Upper lobe of left lung (tissue), 6 donors: ENCODE measurements around the gene VPS9D1. TPM values are rescaled to one million over a fixed set of nuclear protein-coding genes. Genes with fewer than 3 reads are reported as not detected.

Experiments
- ATAC-seq, 2 donors: fragments of 200-7000 bp; cut with Tn5 transposase; one replicate each; pipeline ENCODE4 v1.9.1; 2022; ENCODE audit warnings: mild to moderate bottlenecking in 2 of 2, moderate library complexity in 2 of 2; ENCODE audit not compliant: low FRiP score in 2 of 2
- DNase-seq, 2 donors: peaks; one replicate each; pipeline ENCODE4 v3.0.0-alpha.2; 2019 to 2020
- H3K27ac ChIP-seq, 4 donors: fragments of 200-600 bp; sonication (generic); one replicate each; pipeline ENCODE4 v1.5.1; 2016 to 2019
- H3K27me3 ChIP-seq, 4 donors: fragments of 200-600 bp; sonication (generic); one replicate each; pipeline ENCODE4 v1.5.1; 2017 to 2019
- H3K36me3 ChIP-seq, 4 donors: fragments of 200-600 bp; sonication (generic); one replicate each; pipeline ENCODE4 v1.5.1; 2016 to 2019
- H3K4me1 ChIP-seq, 4 donors: fragments of 200-600 bp; sonication (generic); one replicate each; pipeline ENCODE4 v1.5.1; 2018 to 2019
- H3K4me3 ChIP-seq, 4 donors: fragments of 200-600 bp; sonication (generic); one replicate each; pipeline ENCODE4 v1.5.1; 2017 to 2019; ENCODE audit warnings: mild to moderate bottlenecking in 2 of 4, moderate library complexity in 1 of 4
- H3K9me3 ChIP-seq, 4 donors: fragments of 200-600 bp; sonication (generic); one replicate each; pipeline ENCODE4 v1.5.1; 2018 to 2019
- EP300 ChIP-seq, 4 donors: sonication (generic); formaldehyde crosslinking; IDR thresholded peaks; one replicate each; pipeline ENCODE4 v1.5.1; 2017; ENCODE audit warnings: antibody characterized with exemption in 4 of 4, control low read depth in 2 of 4
- POLR2A ChIP-seq, 4 donors: fragments of 450-650 bp; IDR thresholded peaks; one replicate each; pipeline ENCODE4 v1.5.1; 2016 to 2017; ENCODE audit warnings: antibody characterized with exemption in 4 of 4, mild to moderate bottlenecking in 2 of 4
- POLR2AphosphoS5 ChIP-seq, 2 donors: sonication (generic); formaldehyde crosslinking; IDR thresholded peaks; one replicate each; pipeline ENCODE4 v1.5.1; 2017; ENCODE audit warnings: antibody characterized with exemption in 2 of 2
- WGBS, 2 donors: methylation state at CpG; one replicate each; pipeline ENCODE4 v1.1.5; 2017 to 2018; 5-methylcytosine and 5-hydroxymethylcytosine counted together
- total RNA-seq, 6 donors: library from RNA; depleted of rRNA in 4 of 6; stranded (reverse); fragments of >200 nt in 4 of 6; gene quantifications; one replicate each; pipeline versions ENCODE4 v1.1.0 to v1.2.1, GENCODE V29; 2016 to 2021
- TF ChIP-seq, protein P1 (sequence below), 6 experiments: fragments of 450-650 bp in 4 of 6; fragments of 200-600 bp in 2 of 6; sonication (generic) in 2 of 6; IDR thresholded peaks; one replicate each; pipeline ENCODE4 v1.5.1; 2016 to 2019; ENCODE audit warnings: antibody characterized with exemption in 6 of 6
- donor health status: DM: no; HTN: no; CAD: no; lungs with moderate emphysema.
- donor health status: DM: no; HTN: yes; CAD: no; lungs with severe emphysema.

The VPS9D1 gene
- total RNA-seq, 6 donors from 2014 or later: 7.4 to 45.1 (median 20.2) TPM

DNA sequence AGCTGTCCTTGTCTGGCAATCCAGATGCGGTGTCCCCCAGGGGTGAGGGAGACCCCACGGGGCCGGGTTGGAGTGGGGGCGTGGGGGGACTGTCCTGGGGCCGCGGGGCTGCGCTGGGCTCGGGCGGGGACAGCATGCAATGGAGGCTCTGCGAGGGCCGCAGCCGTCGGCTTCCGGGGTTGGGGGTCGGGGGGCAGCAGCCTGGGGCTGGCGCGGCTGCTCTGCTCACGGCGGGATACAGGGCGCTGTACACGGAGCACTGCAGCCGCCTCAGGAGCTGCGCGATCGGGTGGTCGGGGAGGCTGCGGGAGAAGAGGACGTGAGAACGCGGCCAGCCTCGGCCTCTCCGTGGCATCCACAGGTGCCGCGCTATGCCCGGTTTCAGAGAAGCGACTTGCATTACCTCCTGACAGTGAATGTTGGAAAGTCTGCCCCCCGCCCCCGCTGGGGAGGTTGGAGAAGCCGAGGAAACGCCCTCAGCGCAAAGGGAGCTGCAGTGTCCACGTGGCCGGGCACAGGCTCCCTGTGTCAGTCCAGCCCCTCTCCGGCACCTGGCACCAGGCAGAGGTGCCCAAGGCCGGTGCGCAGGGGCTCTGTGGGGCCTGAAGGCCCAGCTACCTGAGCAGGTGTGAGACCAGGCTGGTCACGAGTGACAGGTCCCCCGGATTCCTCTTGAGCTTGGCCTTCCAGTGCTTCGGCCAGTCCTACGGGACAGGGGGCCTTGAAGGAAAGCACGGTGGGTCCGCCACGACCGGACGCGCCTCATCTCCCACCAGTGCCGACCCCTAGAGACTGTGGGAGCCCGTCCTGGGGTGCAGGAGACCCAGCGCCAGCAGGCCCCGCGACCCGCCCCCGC lies 9.8 kb downstream of the VPS9D1 start:
- WGBS, 2 donors: 60 to 78% methylated on average over 6 to 55 of the region's 63 CpGs
- peak overlapping the region in 1 of 4 donors; percentile 49 for H3K4me3 ChIP-seq
- DNase-seq: peak in 1 of 2 donors; percentile 84
- peaks cover 9 to 22% (median 14%) of the 10 kb centered on the region in 4 donors for H3K4me1 ChIP-seq
- peaks cover 0 to 8% (median 0%) of the 10 kb centered on the region in 4 donors for H3K36me3 ChIP-seq
- H3K27me3 ChIP-seq: peaks cover 0 to 7% (median 1%) of the 10 kb centered on the region in 4 donors
- no peak overlapping the region for H3K27ac ChIP-seq
- H3K9me3 ChIP-seq: no peaks in the 10 kb centered on the region
- TF ChIP-seq EP300 (IDR thresholded peaks at IDR 0.05) (no peak), POLR2A (IDR thresholded peaks at IDR 0.05) (no peak), POLR2AphosphoS5 (IDR thresholded peaks at IDR 0.05) (no peak)
- TF ChIP-seq, protein P1, sequence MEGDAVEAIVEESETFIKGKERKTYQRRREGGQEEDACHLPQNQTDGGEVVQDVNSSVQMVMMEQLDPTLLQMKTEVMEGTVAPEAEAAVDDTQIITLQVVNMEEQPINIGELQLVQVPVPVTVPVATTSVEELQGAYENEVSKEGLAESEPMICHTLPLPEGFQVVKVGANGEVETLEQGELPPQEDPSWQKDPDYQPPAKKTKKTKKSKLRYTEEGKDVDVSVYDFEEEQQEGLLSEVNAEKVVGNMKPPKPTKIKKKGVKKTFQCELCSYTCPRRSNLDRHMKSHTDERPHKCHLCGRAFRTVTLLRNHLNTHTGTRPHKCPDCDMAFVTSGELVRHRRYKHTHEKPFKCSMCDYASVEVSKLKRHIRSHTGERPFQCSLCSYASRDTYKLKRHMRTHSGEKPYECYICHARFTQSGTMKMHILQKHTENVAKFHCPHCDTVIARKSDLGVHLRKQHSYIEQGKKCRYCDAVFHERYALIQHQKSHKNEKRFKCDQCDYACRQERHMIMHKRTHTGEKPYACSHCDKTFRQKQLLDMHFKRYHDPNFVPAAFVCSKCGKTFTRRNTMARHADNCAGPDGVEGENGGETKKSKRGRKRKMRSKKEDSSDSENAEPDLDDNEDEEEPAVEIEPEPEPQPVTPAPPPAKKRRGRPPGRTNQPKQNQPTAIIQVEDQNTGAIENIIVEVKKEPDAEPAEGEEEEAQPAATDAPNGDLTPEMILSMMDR (IDR thresholded peaks at IDR 0.05): no peak
- ATAC-seq: no peak

- Histone ChIP-seq H3K4me1 (peaks cover 9 to 27% (median 14%) of the 10 kb centered on the region in 4 donors), H3K36me3 (peaks cover 0 to 8% (median 0%) of the 10 kb centered on the region in 4 donors), H3K9me3 (no peaks in the 10 kb centered on the region), H3K4me3 (no peak overlapping the region), H3K27ac (no peak overlapping the region), H3K27me3 (peaks cover 0 to 7% (median 1%) of the 10 kb centered on the region in 4 donors)
- TF ChIP-seq POLR2AphosphoS5 (IDR thresholded peaks at IDR 0.05): no peak
- DNase-seq (peak in 1 of 2 donors; percentile 35), ATAC-seq (no peak)
- 87 to 95% methylated on average over 11 to 19 of the region's 19 CpGs for WGBS, 2 donors
These were observed 10.8 kb downstream of the VPS9D1 start for GRCh38 chr16:89709716-89710432.

DNA sequence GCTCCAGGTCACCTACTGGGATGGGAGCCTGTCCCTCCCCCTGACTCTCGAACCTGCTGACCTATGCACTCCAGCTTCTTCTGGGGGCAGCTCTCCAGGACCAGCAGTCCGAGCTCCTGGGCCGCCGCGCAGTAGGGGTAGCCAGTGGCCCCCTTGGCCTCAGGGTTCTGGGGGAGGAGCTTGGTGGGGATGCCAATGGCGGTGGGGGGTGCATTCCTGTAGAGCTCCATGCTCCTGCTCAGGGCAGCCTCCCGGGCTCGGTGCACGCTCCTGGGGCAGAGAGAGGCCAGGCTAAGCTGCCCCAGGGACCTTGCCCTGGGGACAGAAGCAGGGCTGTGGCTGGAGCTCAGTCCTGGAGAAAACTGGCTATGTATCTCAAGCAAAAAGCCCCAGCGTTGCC lies 11.5 kb downstream of the VPS9D1 start:
- TF ChIP-seq, protein P1 (IDR thresholded peaks at IDR 0.05): no peak
- TF ChIP-seq POLR2AphosphoS5 (IDR thresholded peaks at IDR 0.05) (no peak), POLR2A (IDR thresholded peaks at IDR 0.05) (no peak)

GRCh38 chr16:89708481-89708931 lies 12.2 kb downstream of the VPS9D1 start:
- ATAC-seq (no peak), DNase-seq (peak in 1 of 2 donors; percentile 79)
- H3K27me3 ChIP-seq: peaks cover 0 to 7% (median 1%) of the 10 kb centered on the region in 4 donors
- H3K9me3 ChIP-seq: no peaks in the 10 kb centered on the region
- no peak overlapping the region for H3K4me3 ChIP-seq
- no peak overlapping the region for H3K27ac ChIP-seq
- no peak for TF ChIP-seq EP300 (IDR thresholded peaks at IDR 0.05)
- no peak for TF ChIP-seq POLR2A (IDR thresholded peaks at IDR 0.05)
- TF ChIP-seq, protein P1 (IDR thresholded peaks at IDR 0.05): no peak
- no peak for TF ChIP-seq POLR2AphosphoS5 (IDR thresholded peaks at IDR 0.05)
- H3K4me1 ChIP-seq: peaks cover 9 to 27% (median 14%) of the 10 kb centered on the region in 4 donors
- WGBS, 2 donors: 89% methylated on average over 17 of the region's 19 CpGs; no CpG with 5 or more reads in 1 of the 2 donors
- H3K36me3 ChIP-seq: peaks cover 0 to 8% (median 0%) of the 10 kb centered on the region in 4 donors

More for the DNA sequence above, 11.5 kb downstream of the VPS9D1 start:
- 86 to 88% methylated on average over 9 to 10 of the region's 10 CpGs for WGBS, 2 donors
- Histone ChIP-seq H3K36me3 (peaks cover 0 to 8% (median 0%) of the 10 kb centered on the region in 4 donors), H3K9me3 (no peaks in the 10 kb centered on the region), H3K27ac (no peak overlapping the region), H3K4me3 (no peak overlapping the region), H3K27me3 (peaks cover 0 to 7% (median 1%) of the 10 kb centered on the region in 4 donors), H3K4me1 (peaks cover 9 to 27% (median 14%) of the 10 kb centered on the region in 4 donors)
- ATAC-seq: no peak
- DNase-seq: peak in 1 of 2 donors; percentile 70

DNA sequence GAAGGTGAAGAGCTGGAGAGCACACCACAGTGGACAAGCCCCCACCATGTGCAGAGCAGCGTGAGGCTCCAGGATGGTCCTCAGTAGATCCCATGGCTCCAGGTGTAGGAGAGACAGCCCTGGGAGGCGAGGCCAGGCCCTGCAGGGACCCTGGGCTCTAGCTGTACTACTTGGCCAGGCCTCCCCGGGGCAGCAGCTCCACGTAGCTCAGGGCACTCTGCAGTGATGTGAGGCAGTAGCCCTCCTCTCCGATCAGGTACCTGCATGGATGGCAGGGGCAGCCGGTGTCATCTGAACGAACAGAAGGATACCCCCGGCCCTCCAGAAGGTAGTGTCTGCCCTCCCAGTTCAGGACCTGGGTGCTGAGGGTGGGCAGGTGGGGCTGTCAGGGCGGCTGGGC lies 13.0 kb downstream of the VPS9D1 start:
- no peaks in the 10 kb centered on the region for H3K9me3 ChIP-seq
- peaks cover 0 to 5% (median 1%) of the 10 kb centered on the region in 4 donors for H3K27me3 ChIP-seq
- TF ChIP-seq, protein P1 (IDR thresholded peaks at IDR 0.05): no peak
- TF ChIP-seq EP300 (IDR thresholded peaks at IDR 0.05) (no peak), POLR2AphosphoS5 (IDR thresholded peaks at IDR 0.05) (no peak), POLR2A (IDR thresholded peaks at IDR 0.05) (no peak)
- DNase-seq (peak in 1 of 2 donors; percentile 46), ATAC-seq (no peak)
- H3K4me3 ChIP-seq: no peak overlapping the region
- H3K4me1 ChIP-seq: peaks cover 9 to 27% (median 14%) of the 10 kb centered on the region in 4 donors
- WGBS, 2 donors: 80 to 95% methylated on average over 2 to 9 of the region's 9 CpGs
- H3K36me3 ChIP-seq: peaks cover 0 to 8% (median 0%) of the 10 kb centered on the region in 4 donors
- no peak overlapping the region for H3K27ac ChIP-seq
